GM19463 (cell line): ENCODE results near the gene ETV3.

Experiments used
- ATAC-seq: cut with Tn5 transposase; IDR thresholded peaks from one replicate; pipeline ENCODE4 v1.9.1; 2021; ENCODE audit warnings: mild to moderate bottlenecking, moderate library complexity; ENCODE audit not compliant: unreplicated experiment

Gene ETV3

GRCh38 chr1:157095091-157095490 is 43.1 kb downstream of the ETV3 start:
- no peak for ATAC-seq

- ATAC-seq: no peak
Measured at GRCh38 chr1:157092831-157093230, 45.4 kb downstream of the ETV3 start.

- ATAC-seq: no peak
Measured at GRCh38 chr1:157091668-157092273, 46.4 kb downstream of the ETV3 start.

- ATAC-seq: no peak
Measured at GRCh38 chr1:157091186-157091585, 47.0 kb downstream of the ETV3 start.

- ATAC-seq: no peak
Measured at GRCh38 chr1:157090771-157091170, 47.4 kb downstream of the ETV3 start.

- no peak for ATAC-seq
Measured at GRCh38 chr1:157090196-157090647, 48.0 kb downstream of the ETV3 start.

GRCh38 chr1:157089789-157090188 is 48.4 kb downstream of the ETV3 start:
- ATAC-seq: no peak

- ATAC-seq: no peak
Measured at GRCh38 chr1:157088607-157089006, 49.6 kb downstream of the ETV3 start.

GRCh38 chr1:157087030-157087429 is 51.2 kb downstream of the ETV3 start:
- ATAC-seq: no peak

- ATAC-seq: no peak
Measured at GRCh38 chr1:157086299-157086698, 51.9 kb downstream of the ETV3 start.

- no peak for ATAC-seq
Measured at GRCh38 chr1:157085421-157085820, 52.8 kb downstream of the ETV3 start.

GRCh38 chr1:157084720-157085119 is 53.5 kb downstream of the ETV3 start:
- no peak for ATAC-seq

- ATAC-seq: no peak
Measured at GRCh38 chr1:157081707-157082106, 56.5 kb downstream of the ETV3 start.

GRCh38 chr1:157080714-157081113 is 57.5 kb downstream of the ETV3 start:
- ATAC-seq: no peak

- ATAC-seq: no peak
Measured at GRCh38 chr1:157077394-157077793, 60.8 kb downstream of the ETV3 start.

GRCh38 chr1:157073944-157074685 is 64.1 kb downstream of the ETV3 start:
- ATAC-seq: no peak
